ENCODE measurements around the gene GPC6. TPM values are rescaled to one million over a fixed set of nuclear protein-coding genes. Genes with fewer than 3 reads are reported as not detected.

The GPC6 gene
- total and polyA plus RNA-seq, 2 donors (not counting 1 experiment from before 2014, with no cell fraction given) = not detected

DNA sequence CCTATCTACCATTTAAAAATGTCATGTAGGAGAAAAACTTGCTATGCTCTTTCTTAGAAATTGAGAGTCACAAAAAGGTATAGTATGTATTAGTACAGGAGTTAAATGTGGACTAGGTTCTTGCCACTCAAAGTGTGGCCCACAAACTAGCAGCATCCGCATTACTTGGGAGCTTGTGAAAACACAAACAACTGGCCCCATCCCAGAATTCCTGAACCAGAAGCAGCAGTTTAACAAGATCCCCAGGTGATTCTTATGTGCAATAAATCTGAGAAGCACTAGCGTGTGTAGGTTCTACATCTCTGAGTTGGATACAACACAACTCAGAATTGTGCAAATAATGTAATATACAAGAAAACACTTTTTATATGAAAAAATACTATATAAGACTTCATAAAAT lies 927.0 kb downstream of the GPC6 start:
- no CpG with 5 or more reads among the region's 2 CpGs for WGBS (ENCODE audit: insufficient coverage)
- no peak overlapping the region for H3K27ac ChIP-seq (ENCODE audit: low read length in 2 of 2)
- no peak overlapping the region for H2AFZ ChIP-seq (ENCODE audit: insufficient read depth, low read depth, low read length, poor library complexity, severe bottlenecking)
- DNase-seq = no peak
- ATAC-seq (ENCODE audit: low read depth) = no peak
- H4K20me1 ChIP-seq (ENCODE audit: control insufficient read depth, insufficient read depth, low read length, poor library complexity, severe bottlenecking) = no peaks in the 10 kb centered on the region
- intact Hi-C loops (cut with micrococcal nuclease) = no loop called here
- H3K27me3 ChIP-seq (replicated peaks in 1 of 4; ENCODE audit: control extremely low read depth in 1 of 4, control insufficient read depth in 3 of 4, insufficient read depth in 4 of 4, low read length in 3 of 4) = no peaks in the 10 kb centered on the region
- Mint-ChIP-seq H3K4me1 (no peaks in the 10 kb centered on the region), H3K27me3 (no peaks in the 10 kb centered on the region), H3K4me3 (no peak overlapping the region), H3K27ac (no peak overlapping the region), H3K9me3 (ENCODE audit: insufficient read depth) (no peaks in the 10 kb centered on the region)
- H3K36me3 ChIP-seq (replicated peaks in 1 of 2; ENCODE audit: control extremely low read depth in 1 of 2, control insufficient read depth in 1 of 2, extremely low read depth in 1 of 2, insufficient read depth in 2 of 2, low read length in 1 of 2) = no peaks in the 10 kb centered on the region
- no peak overlapping the region for H3K4me2 ChIP-seq (replicated peaks; ENCODE audit: low read depth, low read length, poor library complexity, severe bottlenecking)
- no peaks in the 10 kb centered on the region for H3K79me2 ChIP-seq (ENCODE audit: control insufficient read depth, insufficient read depth, low read length)
- H3K9ac ChIP-seq (ENCODE audit: low read length) = no peak overlapping the region
- no peak overlapping the region for H3K4me3 ChIP-seq (ENCODE audit: control extremely low read depth in 1 of 5, extremely low read depth in 1 of 5, insufficient read depth in 1 of 5, low read depth in 2 of 5, low read length in 4 of 5)
- no peaks in the 10 kb centered on the region for H3K4me1 ChIP-seq (ENCODE audit: control insufficient read depth in 2 of 2, insufficient read depth in 2 of 2, low read length in 2 of 2)
- H3K9me3 ChIP-seq (ENCODE audit: control extremely low read depth in 1 of 3, control insufficient read depth in 2 of 3, insufficient read depth in 1 of 3, low read length in 2 of 3) = no peaks in the 10 kb centered on the region
- ChIA-PET POLR2A (no interaction called here), CTCF (no interaction called here)
- no peak for TF ChIP-seq EZH2 (IDR thresholded peaks at IDR 0.05; ENCODE audit: borderline replicate concordance, insufficient read depth, low read depth, low read length, poor library complexity, severe bottlenecking)
- TF ChIP-seq, protein P1, sequence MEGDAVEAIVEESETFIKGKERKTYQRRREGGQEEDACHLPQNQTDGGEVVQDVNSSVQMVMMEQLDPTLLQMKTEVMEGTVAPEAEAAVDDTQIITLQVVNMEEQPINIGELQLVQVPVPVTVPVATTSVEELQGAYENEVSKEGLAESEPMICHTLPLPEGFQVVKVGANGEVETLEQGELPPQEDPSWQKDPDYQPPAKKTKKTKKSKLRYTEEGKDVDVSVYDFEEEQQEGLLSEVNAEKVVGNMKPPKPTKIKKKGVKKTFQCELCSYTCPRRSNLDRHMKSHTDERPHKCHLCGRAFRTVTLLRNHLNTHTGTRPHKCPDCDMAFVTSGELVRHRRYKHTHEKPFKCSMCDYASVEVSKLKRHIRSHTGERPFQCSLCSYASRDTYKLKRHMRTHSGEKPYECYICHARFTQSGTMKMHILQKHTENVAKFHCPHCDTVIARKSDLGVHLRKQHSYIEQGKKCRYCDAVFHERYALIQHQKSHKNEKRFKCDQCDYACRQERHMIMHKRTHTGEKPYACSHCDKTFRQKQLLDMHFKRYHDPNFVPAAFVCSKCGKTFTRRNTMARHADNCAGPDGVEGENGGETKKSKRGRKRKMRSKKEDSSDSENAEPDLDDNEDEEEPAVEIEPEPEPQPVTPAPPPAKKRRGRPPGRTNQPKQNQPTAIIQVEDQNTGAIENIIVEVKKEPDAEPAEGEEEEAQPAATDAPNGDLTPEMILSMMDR (IDR thresholded peaks at IDR 0.05) = no peak

DNA sequence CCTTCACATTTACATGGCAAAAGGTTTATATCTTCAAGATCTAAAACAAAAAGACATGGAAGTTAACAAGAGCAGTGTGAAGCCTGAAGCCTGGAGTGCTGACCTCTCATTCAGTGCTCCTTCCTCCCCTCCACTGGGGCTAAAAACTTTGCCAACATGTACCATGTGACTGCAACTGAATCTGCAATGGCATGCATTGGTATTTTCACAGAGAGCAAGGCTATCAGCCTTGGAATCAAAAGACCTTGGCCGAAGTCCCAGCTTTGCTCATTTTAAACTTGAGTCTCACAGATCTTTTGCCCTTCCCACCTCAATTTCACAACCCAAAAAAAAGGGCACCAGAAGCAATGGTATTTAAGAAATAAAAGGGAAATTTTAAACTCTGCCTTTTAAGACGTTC lies 927.8 kb downstream of the GPC6 start:
- Histone ChIP-seq H3K27me3 (replicated peaks in 1 of 4; ENCODE audit: control extremely low read depth in 1 of 4, control insufficient read depth in 3 of 4, insufficient read depth in 4 of 4, low read length in 3 of 4) (no peaks in the 10 kb centered on the region), H3K27ac (ENCODE audit: low read length in 2 of 2) (no peak overlapping the region), H3K9ac (ENCODE audit: low read length) (no peak overlapping the region), H3K4me3 (ENCODE audit: control extremely low read depth in 1 of 5, extremely low read depth in 1 of 5, insufficient read depth in 1 of 5, low read depth in 2 of 5, low read length in 4 of 5) (no peak overlapping the region), H2AFZ (ENCODE audit: insufficient read depth, low read depth, low read length, poor library complexity, severe bottlenecking) (no peak overlapping the region), H4K20me1 (ENCODE audit: control insufficient read depth, insufficient read depth, low read length, poor library complexity, severe bottlenecking) (no peaks in the 10 kb centered on the region), H3K4me1 (ENCODE audit: control insufficient read depth in 2 of 2, insufficient read depth in 2 of 2, low read length in 2 of 2) (no peaks in the 10 kb centered on the region), H3K79me2 (ENCODE audit: control insufficient read depth, insufficient read depth, low read length) (no peaks in the 10 kb centered on the region), H3K9me3 (ENCODE audit: control extremely low read depth in 1 of 3, control insufficient read depth in 2 of 3, insufficient read depth in 1 of 3, low read length in 2 of 3) (no peaks in the 10 kb centered on the region), H3K4me2 (replicated peaks; ENCODE audit: low read depth, low read length, poor library complexity, severe bottlenecking) (no peak overlapping the region), H3K36me3 (replicated peaks in 1 of 2; ENCODE audit: control extremely low read depth in 1 of 2, control insufficient read depth in 1 of 2, extremely low read depth in 1 of 2, insufficient read depth in 2 of 2, low read length in 1 of 2) (no peaks in the 10 kb centered on the region)
- no peaks in the 10 kb centered on the region for H3K4me1 Mint-ChIP-seq
- no peak overlapping the region for H3K27ac Mint-ChIP-seq
- ATAC-seq (ENCODE audit: low read depth) (no peak), DNase-seq (no peak)
- ChIA-PET CTCF (no interaction called here), POLR2A (no interaction called here)
- no peak overlapping the region for H3K4me3 Mint-ChIP-seq
- intact Hi-C loops (cut with micrococcal nuclease) = no loop called here
- TF ChIP-seq, protein P1 (IDR thresholded peaks at IDR 0.05) = no peak
- no peak for TF ChIP-seq EZH2 (IDR thresholded peaks at IDR 0.05; ENCODE audit: borderline replicate concordance, insufficient read depth, low read depth, low read length, poor library complexity, severe bottlenecking)
- H3K9me3 Mint-ChIP-seq (ENCODE audit: insufficient read depth) = no peaks in the 10 kb centered on the region
- H3K27me3 Mint-ChIP-seq = no peaks in the 10 kb centered on the region
- no CpG with 5 or more reads among the region's 2 CpGs for WGBS (ENCODE audit: insufficient coverage)

Measured in B cell (primary cell).